Smooth muscle cell (in vitro differentiated cells): ENCODE data around the gene GEMIN8. TPM values are rescaled to one million over a fixed set of nuclear protein-coding genes. Genes with fewer than 3 reads are reported as not detected.

Experiments
- DNase-seq: peaks from one replicate; lab custom pipeline; 2025; ENCODE audit not compliant: unreplicated experiment; lab: John Stamatoyannopoulos, UW
- H2AFZ ChIP-seq: fragments of 200-600 bp; sonication (generic); 2 replicates; pipeline ENCODE4 v1.6.0; 2016; ENCODE audit warnings: antibody characterized with exemption, low read depth, mild to moderate bottlenecking
- H3F3A ChIP-seq: fragments of 200-600 bp; sonication (generic); 2 replicates; pipeline ENCODE4 v1.6.0; 2017; ENCODE audit warnings: antibody characterized with exemption, low read depth
- H3K27ac ChIP-seq: fragments of 200-600 bp; sonication (generic); 2 replicates; pipeline ENCODE4 v1.5.1; 2016; ENCODE audit warnings: low read depth, mild to moderate bottlenecking
- H3K27me3 ChIP-seq: fragments of 200-600 bp; sonication (generic); 2 replicates; pipeline ENCODE4 v1.6.1; 2016; ENCODE audit warnings: low read depth, mild to moderate bottlenecking
- H3K36me3 ChIP-seq: fragments of 200-600 bp; sonication (generic); 2 replicates; pipeline ENCODE4 v1.5.1; 2016; ENCODE audit warnings: low read depth
- H3K4me1 ChIP-seq: fragments of 200-600 bp; sonication (generic); 2 replicates; pipeline ENCODE4 v1.5.1; 2016; ENCODE audit warnings: low read depth
- H3K4me2 ChIP-seq: fragments of 200-600 bp; sonication (generic); 2 replicates; pipeline ENCODE4 v1.6.0; 2016; ENCODE audit warnings: mild to moderate bottlenecking
- H3K4me3 ChIP-seq: fragments of 200-600 bp; sonication (generic); 2 replicates; pipeline ENCODE4 v1.5.1; 2016; ENCODE audit warnings: mild to moderate bottlenecking
- H3K79me2 ChIP-seq: fragments of 200-600 bp; sonication (generic); 2 replicates; pipeline ENCODE4 v1.6.0; 2016; ENCODE audit warnings: low read depth, mild to moderate bottlenecking
- H3K9ac ChIP-seq: fragments of 200-600 bp; sonication (generic); 2 replicates; pipeline ENCODE4 v1.6.0; 2016; ENCODE audit warnings: low read depth
- H3K9me3 ChIP-seq: fragments of 200-600 bp; sonication (generic); replicated peaks from 2 replicates; pipeline ENCODE4 v1.5.1; 2016; ENCODE audit warnings: low read depth
- H4K20me1 ChIP-seq: fragments of 200-600 bp; sonication (generic); 2 replicates; pipeline ENCODE4 v1.6.0; 2016; ENCODE audit warnings: low read depth
- WGBS: methylation state at CpG from one replicate; pipeline ENCODE4 v1.1.7; 2016; ENCODE audit warnings: low lambda C conversion rate; 5-methylcytosine and 5-hydroxymethylcytosine counted together
- polyA plus RNA-seq: library from polyadenylated mRNA; unstranded; fragments of >200 nt; fragmentation: Nextera tagmentation; extraction: Ambion mirVana; gene quantifications from 2 replicates; pipeline ENCODE4 v1.2.1, GENCODE V29; 2016
- total RNA-seq: library from RNA; depleted of rRNA; stranded (reverse); fragments of >200 nt; gene quantifications from 2 replicates; pipeline ENCODE4 v1.2.3, GENCODE V29; 2014
- TF ChIP-seq, protein P1 (sequence below): fragments of 200-600 bp; sonication (generic); IDR thresholded peaks from 2 replicates; pipeline ENCODE4 v1.5.1; 2017; ENCODE audit warnings: borderline replicate concordance, mild to moderate bottlenecking, antibody characterized with exemption; ENCODE audit not compliant: insufficient read depth, poor library complexity, severe bottlenecking

Gene GEMIN8
- total and polyA plus RNA-seq, 2 experiments from 2014 or later: 15.8 to 21.5 TPM

DNA sequence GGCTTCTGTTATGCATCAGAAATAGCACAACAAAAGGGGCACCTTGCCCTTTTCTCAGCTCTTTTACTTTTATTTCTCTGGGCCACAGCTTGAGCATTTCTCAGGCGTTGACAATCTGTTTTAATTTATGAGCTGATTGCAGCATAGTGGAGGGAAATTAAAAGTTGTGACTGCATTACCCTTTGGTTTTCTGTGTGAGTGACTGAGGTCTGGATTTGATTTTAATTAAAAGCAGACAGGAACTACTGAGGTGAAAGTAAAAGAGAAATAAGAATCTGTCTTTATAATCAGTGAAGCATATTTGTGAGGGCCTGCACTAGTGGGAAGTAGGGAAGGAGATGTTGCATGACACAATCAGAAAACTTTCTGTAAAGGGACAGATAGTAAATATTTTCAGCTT, 43.4 kb upstream of the GEMIN8 start:
- no peak overlapping the region for H3K4me3 ChIP-seq
- H3K27ac ChIP-seq: no peak overlapping the region
- no peaks in the 10 kb centered on the region for H3K4me1 ChIP-seq
- H3K36me3 ChIP-seq: no peaks in the 10 kb centered on the region
- no peaks in the 10 kb centered on the region for H3F3A ChIP-seq
- DNase-seq: no peak
- no peaks in the 10 kb centered on the region for H3K79me2 ChIP-seq
- WGBS: 41% methylated on average over 1 of the region's 1 CpG
- no peaks in the 10 kb centered on the region for H3K27me3 ChIP-seq
- no peak overlapping the region for H3K9ac ChIP-seq
- no peak overlapping the region for H3K4me2 ChIP-seq
- no peak overlapping the region for H2AFZ ChIP-seq
- TF ChIP-seq, protein P1, sequence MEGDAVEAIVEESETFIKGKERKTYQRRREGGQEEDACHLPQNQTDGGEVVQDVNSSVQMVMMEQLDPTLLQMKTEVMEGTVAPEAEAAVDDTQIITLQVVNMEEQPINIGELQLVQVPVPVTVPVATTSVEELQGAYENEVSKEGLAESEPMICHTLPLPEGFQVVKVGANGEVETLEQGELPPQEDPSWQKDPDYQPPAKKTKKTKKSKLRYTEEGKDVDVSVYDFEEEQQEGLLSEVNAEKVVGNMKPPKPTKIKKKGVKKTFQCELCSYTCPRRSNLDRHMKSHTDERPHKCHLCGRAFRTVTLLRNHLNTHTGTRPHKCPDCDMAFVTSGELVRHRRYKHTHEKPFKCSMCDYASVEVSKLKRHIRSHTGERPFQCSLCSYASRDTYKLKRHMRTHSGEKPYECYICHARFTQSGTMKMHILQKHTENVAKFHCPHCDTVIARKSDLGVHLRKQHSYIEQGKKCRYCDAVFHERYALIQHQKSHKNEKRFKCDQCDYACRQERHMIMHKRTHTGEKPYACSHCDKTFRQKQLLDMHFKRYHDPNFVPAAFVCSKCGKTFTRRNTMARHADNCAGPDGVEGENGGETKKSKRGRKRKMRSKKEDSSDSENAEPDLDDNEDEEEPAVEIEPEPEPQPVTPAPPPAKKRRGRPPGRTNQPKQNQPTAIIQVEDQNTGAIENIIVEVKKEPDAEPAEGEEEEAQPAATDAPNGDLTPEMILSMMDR: no peak
- no peaks in the 10 kb centered on the region for H3K9me3 ChIP-seq
- no peaks in the 10 kb centered on the region for H4K20me1 ChIP-seq

DNA sequence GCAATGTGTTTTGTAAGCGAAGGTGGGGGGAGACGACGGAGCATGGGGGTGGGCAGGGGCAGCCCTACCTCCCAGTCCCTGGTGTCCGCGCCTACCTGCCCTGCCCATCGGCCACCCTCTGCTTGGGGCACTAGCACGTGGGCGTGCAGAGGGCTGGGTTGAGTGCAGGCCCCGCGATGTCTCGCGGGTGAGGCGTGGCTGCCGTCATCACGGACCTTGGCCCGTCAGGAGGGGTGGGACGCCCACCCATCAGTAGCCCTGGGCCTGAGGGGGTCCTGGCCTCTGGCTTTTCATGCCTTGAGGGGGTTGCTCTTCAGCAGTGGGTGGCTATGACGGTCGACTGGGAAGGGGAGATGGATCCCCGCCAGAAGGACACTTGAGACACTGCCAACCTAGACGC, 36.1 kb upstream of the GEMIN8 start:
- WGBS: 88% methylated on average over 13 of the region's 21 CpGs
- no peak for DNase-seq
- Histone ChIP-seq H3F3A (no peaks in the 10 kb centered on the region), H3K4me2 (no peak overlapping the region), H3K27me3 (no peaks in the 10 kb centered on the region), H3K4me1 (no peaks in the 10 kb centered on the region), H3K27ac (no peak overlapping the region), H3K9me3 (no peaks in the 10 kb centered on the region), H3K36me3 (no peaks in the 10 kb centered on the region), H3K4me3 (no peak overlapping the region), H3K9ac (no peak overlapping the region), H3K79me2 (no peaks in the 10 kb centered on the region), H2AFZ (no peak overlapping the region), H4K20me1 (no peaks in the 10 kb centered on the region)
- TF ChIP-seq, protein P1: no peak

DNA sequence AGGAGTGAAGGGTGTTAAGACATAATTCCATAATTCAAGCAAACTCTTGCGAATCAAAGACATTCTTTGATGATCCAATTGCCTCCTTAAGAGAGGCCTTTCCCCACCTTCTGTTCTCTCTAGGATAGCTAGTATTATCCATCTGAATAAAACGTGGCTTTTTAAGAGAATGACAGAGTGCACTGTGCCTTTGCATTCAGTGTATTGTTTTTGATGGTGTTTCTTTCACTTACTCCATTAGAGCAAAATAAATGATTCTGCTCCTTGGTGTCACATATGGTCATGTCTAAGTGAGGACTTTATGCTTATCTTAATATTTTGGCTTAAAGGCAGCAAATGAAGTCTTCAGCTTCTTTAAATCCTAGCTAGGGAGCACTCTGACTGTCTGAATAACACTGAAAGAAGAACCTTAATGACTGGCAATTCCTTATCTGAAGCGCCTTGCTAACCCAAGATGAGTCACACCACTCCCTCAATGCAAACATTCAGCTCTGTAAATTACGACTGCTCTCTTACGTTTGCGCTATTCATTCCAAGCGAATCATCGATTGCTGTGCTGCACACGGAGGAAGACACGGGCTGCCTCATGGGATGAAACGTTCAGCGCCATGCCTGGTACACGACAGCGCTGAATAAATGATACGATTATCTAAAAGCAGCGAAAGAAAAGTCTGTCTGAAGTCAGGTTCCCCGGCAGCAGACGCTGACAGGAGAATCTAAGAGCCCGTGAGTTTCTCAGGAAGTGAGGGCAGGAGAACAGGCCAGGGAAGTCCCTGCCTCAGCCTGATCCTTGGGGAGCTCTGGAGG, 35.1 kb upstream of the GEMIN8 start:
- TF ChIP-seq, protein P1: no peak
- WGBS: 46% methylated on average over 19 of the region's 19 CpGs
- Histone ChIP-seq H3K9ac (no peak overlapping the region), H3K4me3 (peak overlapping the region; percentile 16), H3K4me1 (no peaks in the 10 kb centered on the region), H3K9me3 (no peaks in the 10 kb centered on the region), H3K4me2 (peak overlapping the region; percentile 65), H3K27ac (peak overlapping the region; percentile 66), H3K27me3 (no peaks in the 10 kb centered on the region), H3F3A (no peaks in the 10 kb centered on the region), H4K20me1 (no peaks in the 10 kb centered on the region), H3K36me3 (no peaks in the 10 kb centered on the region), H3K79me2 (no peaks in the 10 kb centered on the region), H2AFZ (no peak overlapping the region)
- DNase-seq: no peak

DNA sequence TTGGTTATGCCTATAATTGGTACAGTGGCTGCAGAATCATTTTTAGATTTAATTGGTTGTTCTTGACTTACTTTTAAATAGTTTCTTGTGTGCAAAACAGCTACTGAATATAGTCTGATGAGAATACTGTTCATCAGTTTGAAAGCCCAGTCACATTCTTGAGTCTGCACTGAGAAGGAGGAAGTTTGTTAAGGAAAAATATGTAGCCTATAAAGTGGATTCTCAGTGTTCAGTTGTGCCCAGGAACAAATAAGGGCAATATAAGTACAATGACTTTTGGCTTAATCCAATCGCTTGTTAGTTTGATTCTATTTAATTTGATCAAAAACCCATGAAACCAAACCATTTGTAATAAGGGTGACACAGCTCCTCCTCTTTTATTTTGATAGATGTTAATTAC, 32.8 kb upstream of the GEMIN8 start:
- Histone ChIP-seq H3K9me3 (no peaks in the 10 kb centered on the region), H3F3A (no peaks in the 10 kb centered on the region), H3K27me3 (no peaks in the 10 kb centered on the region), H3K4me2 (no peak overlapping the region), H4K20me1 (no peaks in the 10 kb centered on the region), H3K27ac (no peak overlapping the region), H3K36me3 (no peaks in the 10 kb centered on the region), H3K79me2 (no peaks in the 10 kb centered on the region), H3K4me3 (no peak overlapping the region), H3K4me1 (no peaks in the 10 kb centered on the region), H2AFZ (no peak overlapping the region), H3K9ac (no peak overlapping the region)
- DNase-seq: no peak
- 81% methylated on average over 1 of the region's 1 CpG for WGBS
- TF ChIP-seq, protein P1: no peak
